GM13976 (cell line): ENCODE results near the gene CCNI2.

Source experiments
- DNase-seq: peaks from one replicate; pipeline ENCODE4 v3.0.0; 2012; ENCODE audit warnings: low spot score
- in situ Hi-C: fragments of 300-500 bp; cut with MboI; formaldehyde crosslinking; loops from one replicate; pipeline ENCODE4 v1.12.0; 2022; ENCODE audit warnings: low sequenced_read_pairs, mixed read lengths, inconsistent platforms; ENCODE audit not compliant: unreplicated experiment
- TF ChIP-seq, protein P1 (sequence below): IDR thresholded peaks from 2 replicates; pipeline ENCODE4 v1.5.1; 2012; ENCODE audit warnings: borderline replicate concordance, mild to moderate bottlenecking; ENCODE audit not compliant: insufficient read depth; ENCODE audit errors: extremely low read depth, missing control alignments, control extremely low read depth

The CCNI2 gene

DNA sequence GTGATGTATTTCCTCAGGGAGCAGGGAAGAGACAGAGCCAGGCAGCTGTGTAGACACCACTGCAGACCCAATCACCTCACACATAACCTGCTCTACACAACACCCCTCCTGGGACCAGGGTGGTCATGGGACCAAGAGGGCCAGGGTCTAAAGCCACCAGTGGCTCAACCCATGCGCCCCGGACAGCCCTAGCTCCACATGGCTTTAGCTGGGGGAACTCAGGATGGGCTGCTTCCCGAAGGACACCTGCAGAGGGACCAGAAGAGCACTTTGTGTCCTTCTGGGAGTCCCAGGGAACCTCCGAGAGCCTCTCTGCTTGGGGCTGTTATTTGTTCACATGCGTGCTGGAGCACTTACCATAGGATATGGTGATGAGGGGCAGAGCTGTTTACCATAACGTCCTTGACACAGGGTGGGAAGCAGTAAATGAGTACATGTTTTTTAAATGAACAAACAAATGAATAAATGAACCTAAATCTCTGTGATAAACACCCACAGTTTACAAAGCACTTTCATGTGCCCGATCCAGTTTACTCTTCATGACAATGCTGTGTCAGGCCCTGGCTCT lies 17.5 kb downstream of the CCNI2 start:
- TF ChIP-seq, protein P1, sequence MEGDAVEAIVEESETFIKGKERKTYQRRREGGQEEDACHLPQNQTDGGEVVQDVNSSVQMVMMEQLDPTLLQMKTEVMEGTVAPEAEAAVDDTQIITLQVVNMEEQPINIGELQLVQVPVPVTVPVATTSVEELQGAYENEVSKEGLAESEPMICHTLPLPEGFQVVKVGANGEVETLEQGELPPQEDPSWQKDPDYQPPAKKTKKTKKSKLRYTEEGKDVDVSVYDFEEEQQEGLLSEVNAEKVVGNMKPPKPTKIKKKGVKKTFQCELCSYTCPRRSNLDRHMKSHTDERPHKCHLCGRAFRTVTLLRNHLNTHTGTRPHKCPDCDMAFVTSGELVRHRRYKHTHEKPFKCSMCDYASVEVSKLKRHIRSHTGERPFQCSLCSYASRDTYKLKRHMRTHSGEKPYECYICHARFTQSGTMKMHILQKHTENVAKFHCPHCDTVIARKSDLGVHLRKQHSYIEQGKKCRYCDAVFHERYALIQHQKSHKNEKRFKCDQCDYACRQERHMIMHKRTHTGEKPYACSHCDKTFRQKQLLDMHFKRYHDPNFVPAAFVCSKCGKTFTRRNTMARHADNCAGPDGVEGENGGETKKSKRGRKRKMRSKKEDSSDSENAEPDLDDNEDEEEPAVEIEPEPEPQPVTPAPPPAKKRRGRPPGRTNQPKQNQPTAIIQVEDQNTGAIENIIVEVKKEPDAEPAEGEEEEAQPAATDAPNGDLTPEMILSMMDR = no peak

DNA sequence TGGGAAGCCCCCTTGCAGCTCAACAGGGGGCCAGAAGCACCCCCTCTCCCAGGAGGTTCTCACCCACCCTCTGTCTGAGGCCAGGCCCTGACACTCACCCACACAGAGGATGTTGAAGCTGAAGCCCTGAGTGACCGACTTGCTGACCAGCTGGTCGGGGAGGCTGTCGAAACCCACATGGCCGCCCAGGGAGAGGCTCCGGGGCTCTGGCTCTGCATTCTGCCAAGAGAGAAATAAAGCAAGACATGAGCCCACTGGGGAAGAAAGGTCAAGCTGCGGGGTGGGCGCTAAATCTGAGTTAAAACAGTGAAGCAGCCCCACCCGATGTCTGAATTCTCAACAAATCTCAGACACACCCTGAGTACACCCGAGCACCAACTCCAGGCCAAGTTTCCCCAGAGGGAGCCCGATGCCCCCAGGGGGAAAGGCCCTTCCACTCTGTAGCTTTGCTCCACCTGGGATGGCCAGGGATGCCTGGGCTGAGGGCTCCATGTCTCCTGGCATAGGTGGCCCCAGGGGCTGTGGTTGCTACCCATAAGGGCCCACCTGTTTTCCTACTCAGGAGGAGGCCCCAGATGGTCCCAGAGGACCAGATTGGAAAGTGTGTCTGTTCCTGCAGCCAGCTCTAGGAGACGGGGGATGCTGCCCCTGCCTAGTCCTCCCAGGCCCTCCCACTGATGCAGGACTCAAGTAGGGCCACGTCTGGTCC lies 18.2 kb downstream of the CCNI2 start:
- TF ChIP-seq, protein P1 = no peak
- in situ Hi-C loops = no loop called here
- DNase-seq = peak; percentile 26

More for the DNA sequence above, 17.5 kb downstream of the CCNI2 start:
- DNase-seq = no peak
- in situ Hi-C loops = no loop called here

DNA sequence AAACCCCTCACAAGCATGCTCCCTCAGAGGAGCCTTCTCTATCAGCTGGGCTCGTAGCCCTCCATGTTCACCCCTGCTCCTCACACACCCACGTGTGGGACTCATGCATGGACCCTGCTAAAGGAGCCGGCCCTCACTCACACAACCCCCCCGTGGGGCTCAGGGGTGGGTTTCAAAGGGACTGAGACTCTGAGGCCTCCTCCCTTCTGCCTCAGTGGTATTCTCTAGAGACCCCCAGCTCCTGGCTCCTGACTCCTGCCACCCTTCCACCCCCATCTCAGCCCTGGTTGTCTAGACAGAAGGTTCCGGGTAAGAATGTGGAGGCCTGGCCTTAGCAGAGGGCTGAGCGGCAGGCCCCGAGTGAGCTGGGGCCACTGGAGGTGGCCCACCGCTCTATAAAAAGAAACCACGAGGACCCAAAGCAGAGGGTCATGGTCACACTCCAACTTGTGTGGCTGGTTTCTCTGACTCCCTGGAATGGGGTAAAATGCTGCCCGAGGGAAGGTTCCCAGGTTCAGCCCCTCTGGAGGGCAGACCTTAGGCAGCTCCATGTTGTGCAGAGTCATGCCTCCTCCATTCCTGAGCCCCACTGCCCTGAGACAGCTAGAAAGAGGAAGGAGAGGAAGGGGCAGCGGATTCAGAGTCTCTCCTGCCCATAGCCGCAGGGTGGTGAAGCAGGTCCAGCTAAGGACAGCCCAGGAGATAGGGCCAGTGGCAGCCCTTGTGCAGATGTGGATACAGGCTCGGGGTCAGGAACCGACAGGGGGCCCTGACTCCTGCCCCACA lies 19.0 kb downstream of the CCNI2 start:
- TF ChIP-seq, protein P1 = no peak
- in situ Hi-C loops = no loop called here
- DNase-seq = no peak

DNA sequence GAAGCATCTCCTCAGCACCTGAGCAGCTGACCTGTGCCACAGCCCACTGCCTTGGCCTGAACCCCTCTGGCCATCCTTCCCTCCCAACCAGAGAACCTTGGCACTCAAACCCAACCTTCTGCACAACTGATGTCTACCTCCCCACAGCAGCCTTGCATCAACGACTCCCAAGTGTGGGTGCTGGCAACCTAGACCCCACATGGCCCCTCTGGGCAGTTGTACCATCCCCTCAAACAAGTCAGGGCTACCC lies 19.5 kb downstream of the CCNI2 start:
- TF ChIP-seq, protein P1 = no peak
- in situ Hi-C loops = no loop called here
- DNase-seq = no peak

GRCh38 chr5:132767150-132767549 lies 19.9 kb downstream of the CCNI2 start:
- TF ChIP-seq, protein P1 = no peak
- in situ Hi-C loops = no loop called here
- DNase-seq = no peak

GRCh38 chr5:132768485-132768868 lies 21.3 kb downstream of the CCNI2 start:
- DNase-seq = no peak
- in situ Hi-C loops = no loop called here
- TF ChIP-seq, protein P1 = no peak
